K562 (cell line): ENCODE data around the gene MYMX. TPM values are rescaled to one million over a fixed set of nuclear protein-coding genes. Genes with fewer than 3 reads are reported as not detected.

Experiments used
- ARID1B ChIP-seq: fragments of 450-650 bp; IDR thresholded peaks from 2 replicates; pipeline ENCODE4 v1.6.1; 2016; ENCODE audit warnings: antibody characterized with exemption, mild to moderate bottlenecking, inconsistent platforms
- CBFB ChIP-seq: sonication (generic); formaldehyde crosslinking; IDR thresholded peaks from 2 replicates; pipeline ENCODE4 v1.4.0; 2020; ENCODE audit warnings: mild to moderate bottlenecking, missing genetic modification reagents
- GTF2B ChIP-seq: IDR thresholded peaks from 2 replicates; pipeline ENCODE4 v1.6.1; 2011; ENCODE audit not compliant: insufficient read length; ENCODE audit errors: extremely low read depth
- POLR2A ChIP-seq: fragments of 450-650 bp; conservative IDR thresholded peaks from 2 replicates; pipeline ENCODE4 v1.6.1; 2016
- ZBTB1 ChIP-seq: sonication (generic); formaldehyde crosslinking; IDR thresholded peaks from 2 replicates; pipeline ENCODE4 v1.8.1; 2023; ENCODE audit warnings: missing genetic modification reagents, low read depth, mild to moderate bottlenecking, borderline replicate concordance
- polyA plus RNA-seq, 8 experiments: library from polyadenylated mRNA; depleted of rRNA in 4 of 8; stranded (reverse) in 5 of 8; unstranded in 3 of 8; fragments of >200 nt; fragmentation: Nextera tagmentation in 2 of 8; fragmentation: Illumina TruSeq in 1 of 8; extraction: Ambion mirVana in 2 of 8; extraction: Trizol in 1 of 8; gene quantifications; 2 replicates each; pipeline versions ENCODE4 v1.2.1 to v1.2.3, GENCODE V29; 2011 to 2014; ENCODE audit warnings: inconsistent platforms in 1 of 8, missing spikeins in 1 of 8
- total RNA-seq, 7 experiments: library from RNA; depleted of rRNA in 6 of 7; stranded (reverse); fragments of >200 nt in 6 of 7; fragmentation: Illumina TruSeq in 2 of 7; extraction: Trizol in 2 of 7; gene quantifications; 2 replicates each; pipeline versions ENCODE4 v1.2.1 to v1.2.3, GENCODE V29; 2011 to 2021; ENCODE audit warnings: low replicate concordance in 1 of 7
- TF ChIP-seq, protein P1 (sequence below): sonication (generic); formaldehyde crosslinking; IDR thresholded peaks from 2 replicates; pipeline ENCODE4 v1.8.0; 2022; ENCODE audit warnings: missing genetic modification reagents, mild to moderate bottlenecking, moderate library complexity, borderline replicate concordance
- TF ChIP-seq, protein P2 (sequence below): fragments of 450-650 bp; IDR thresholded peaks from 2 replicates; pipeline ENCODE4 v1.7.1; 2018; ENCODE audit warnings: mild to moderate bottlenecking, low read depth; ENCODE audit not compliant: partially characterized antibody
- TF ChIP-seq, protein P3 (sequence below), 2 experiments: fragments of 450-650 bp in 1 of 2; IDR thresholded peaks; 2 replicates each; pipeline ENCODE4 v1.6.1; 2011 to 2017; ENCODE audit warnings: low read depth in 2 of 2, antibody characterized with exemption in 1 of 2, borderline replicate concordance in 1 of 2, low read length in 1 of 2, mild to moderate bottlenecking in 1 of 2, mixed read lengths in 1 of 2; ENCODE audit not compliant: control insufficient read depth in 1 of 2
- TF ChIP-seq, protein P4 (sequence below): IDR thresholded peaks from 2 replicates; pipeline ENCODE4 v1.6.1; 2011; ENCODE audit warnings: borderline replicate concordance, low read depth, mild to moderate bottlenecking, moderate library complexity, low read length; ENCODE audit not compliant: insufficient read depth, poor library complexity, severe bottlenecking
- TF ChIP-seq, protein P5 (sequence below): fragments of 250-450 bp; sonication (Bioruptor Pico); IDR thresholded peaks from 2 replicates; pipeline ENCODE4 v1.8.0; 2022; ENCODE audit warnings: inconsistent platforms, mild to moderate bottlenecking, moderate library complexity, borderline replicate concordance
- TF ChIP-seq, protein P6 (sequence below): fragments of 450-650 bp; IDR thresholded peaks from 2 replicates; pipeline ENCODE4 v1.6.1; 2016; ENCODE audit warnings: borderline replicate concordance

MYMX gene
- total and polyA plus RNA-seq, 9 of the 15 experiments (the other 6 are each of a cell fraction or from before 2014, with no cell fraction given), result 0.12 TPM; not detected in 8

- TF ChIP-seq ZBTB1 (CRISPR knock-in tag) (no peak), GTF2B (no peak), ARID1B (no peak), CBFB (CRISPR knock-in tag) (no peak), POLR2A (peak; percentile 51; the same call in 1 of the 2 replicates)
- TF ChIP-seq, protein P1, sequence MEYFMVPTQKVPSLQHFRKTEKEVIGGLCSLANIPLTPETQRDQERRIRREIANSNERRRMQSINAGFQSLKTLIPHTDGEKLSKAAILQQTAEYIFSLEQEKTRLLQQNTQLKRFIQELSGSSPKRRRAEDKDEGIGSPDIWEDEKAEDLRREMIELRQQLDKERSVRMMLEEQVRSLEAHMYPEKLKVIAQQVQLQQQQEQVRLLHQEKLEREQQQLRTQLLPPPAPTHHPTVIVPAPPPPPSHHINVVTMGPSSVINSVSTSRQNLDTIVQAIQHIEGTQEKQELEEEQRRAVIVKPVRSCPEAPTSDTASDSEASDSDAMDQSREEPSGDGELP (CRISPR knock-in tag), result 0 out of 2 replicates have a peak, but pooled peaks have one; percentile 37
- TF ChIP-seq, protein P2, sequence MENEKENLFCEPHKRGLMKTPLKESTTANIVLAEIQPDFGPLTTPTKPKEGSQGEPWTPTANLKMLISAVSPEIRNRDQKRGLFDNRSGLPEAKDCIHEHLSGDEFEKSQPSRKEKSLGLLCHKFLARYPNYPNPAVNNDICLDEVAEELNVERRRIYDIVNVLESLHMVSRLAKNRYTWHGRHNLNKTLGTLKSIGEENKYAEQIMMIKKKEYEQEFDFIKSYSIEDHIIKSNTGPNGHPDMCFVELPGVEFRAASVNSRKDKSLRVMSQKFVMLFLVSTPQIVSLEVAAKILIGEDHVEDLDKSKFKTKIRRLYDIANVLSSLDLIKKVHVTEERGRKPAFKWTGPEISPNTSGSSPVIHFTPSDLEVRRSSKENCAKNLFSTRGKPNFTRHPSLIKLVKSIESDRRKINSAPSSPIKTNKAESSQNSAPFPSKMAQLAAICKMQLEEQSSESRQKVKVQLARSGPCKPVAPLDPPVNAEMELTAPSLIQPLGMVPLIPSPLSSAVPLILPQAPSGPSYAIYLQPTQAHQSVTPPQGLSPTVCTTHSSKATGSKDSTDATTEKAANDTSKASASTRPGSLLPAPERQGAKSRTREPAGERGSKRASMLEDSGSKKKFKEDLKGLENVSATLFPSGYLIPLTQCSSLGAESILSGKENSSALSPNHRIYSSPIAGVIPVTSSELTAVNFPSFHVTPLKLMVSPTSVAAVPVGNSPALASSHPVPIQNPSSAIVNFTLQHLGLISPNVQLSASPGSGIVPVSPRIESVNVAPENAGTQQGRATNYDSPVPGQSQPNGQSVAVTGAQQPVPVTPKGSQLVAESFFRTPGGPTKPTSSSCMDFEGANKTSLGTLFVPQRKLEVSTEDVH, result no peak
- TF ChIP-seq, protein P3, sequence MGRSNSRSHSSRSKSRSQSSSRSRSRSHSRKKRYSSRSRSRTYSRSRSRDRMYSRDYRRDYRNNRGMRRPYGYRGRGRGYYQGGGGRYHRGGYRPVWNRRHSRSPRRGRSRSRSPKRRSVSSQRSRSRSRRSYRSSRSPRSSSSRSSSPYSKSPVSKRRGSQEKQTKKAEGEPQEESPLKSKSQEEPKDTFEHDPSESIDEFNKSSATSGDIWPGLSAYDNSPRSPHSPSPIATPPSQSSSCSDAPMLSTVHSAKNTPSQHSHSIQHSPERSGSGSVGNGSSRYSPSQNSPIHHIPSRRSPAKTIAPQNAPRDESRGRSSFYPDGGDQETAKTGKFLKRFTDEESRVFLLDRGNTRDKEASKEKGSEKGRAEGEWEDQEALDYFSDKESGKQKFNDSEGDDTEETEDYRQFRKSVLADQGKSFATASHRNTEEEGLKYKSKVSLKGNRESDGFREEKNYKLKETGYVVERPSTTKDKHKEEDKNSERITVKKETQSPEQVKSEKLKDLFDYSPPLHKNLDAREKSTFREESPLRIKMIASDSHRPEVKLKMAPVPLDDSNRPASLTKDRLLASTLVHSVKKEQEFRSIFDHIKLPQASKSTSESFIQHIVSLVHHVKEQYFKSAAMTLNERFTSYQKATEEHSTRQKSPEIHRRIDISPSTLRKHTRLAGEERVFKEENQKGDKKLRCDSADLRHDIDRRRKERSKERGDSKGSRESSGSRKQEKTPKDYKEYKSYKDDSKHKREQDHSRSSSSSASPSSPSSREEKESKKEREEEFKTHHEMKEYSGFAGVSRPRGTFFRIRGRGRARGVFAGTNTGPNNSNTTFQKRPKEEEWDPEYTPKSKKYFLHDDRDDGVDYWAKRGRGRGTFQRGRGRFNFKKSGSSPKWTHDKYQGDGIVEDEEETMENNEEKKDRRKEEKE (IDR thresholded peaks at IDR 0.05; ENCODE audit: borderline replicate concordance in 1 of 2, control insufficient read depth in 1 of 2, low read depth in 2 of 2, low read length in 1 of 2), result peak; percentile 58 to 79; a peak in 2 of 4 replicates
- TF ChIP-seq, protein P4, sequence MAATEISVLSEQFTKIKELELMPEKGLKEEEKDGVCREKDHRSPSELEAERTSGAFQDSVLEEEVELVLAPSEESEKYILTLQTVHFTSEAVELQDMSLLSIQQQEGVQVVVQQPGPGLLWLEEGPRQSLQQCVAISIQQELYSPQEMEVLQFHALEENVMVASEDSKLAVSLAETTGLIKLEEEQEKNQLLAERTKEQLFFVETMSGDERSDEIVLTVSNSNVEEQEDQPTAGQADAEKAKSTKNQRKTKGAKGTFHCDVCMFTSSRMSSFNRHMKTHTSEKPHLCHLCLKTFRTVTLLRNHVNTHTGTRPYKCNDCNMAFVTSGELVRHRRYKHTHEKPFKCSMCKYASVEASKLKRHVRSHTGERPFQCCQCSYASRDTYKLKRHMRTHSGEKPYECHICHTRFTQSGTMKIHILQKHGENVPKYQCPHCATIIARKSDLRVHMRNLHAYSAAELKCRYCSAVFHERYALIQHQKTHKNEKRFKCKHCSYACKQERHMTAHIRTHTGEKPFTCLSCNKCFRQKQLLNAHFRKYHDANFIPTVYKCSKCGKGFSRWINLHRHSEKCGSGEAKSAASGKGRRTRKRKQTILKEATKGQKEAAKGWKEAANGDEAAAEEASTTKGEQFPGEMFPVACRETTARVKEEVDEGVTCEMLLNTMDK, result peak; percentile 72
- TF ChIP-seq, protein P5, sequence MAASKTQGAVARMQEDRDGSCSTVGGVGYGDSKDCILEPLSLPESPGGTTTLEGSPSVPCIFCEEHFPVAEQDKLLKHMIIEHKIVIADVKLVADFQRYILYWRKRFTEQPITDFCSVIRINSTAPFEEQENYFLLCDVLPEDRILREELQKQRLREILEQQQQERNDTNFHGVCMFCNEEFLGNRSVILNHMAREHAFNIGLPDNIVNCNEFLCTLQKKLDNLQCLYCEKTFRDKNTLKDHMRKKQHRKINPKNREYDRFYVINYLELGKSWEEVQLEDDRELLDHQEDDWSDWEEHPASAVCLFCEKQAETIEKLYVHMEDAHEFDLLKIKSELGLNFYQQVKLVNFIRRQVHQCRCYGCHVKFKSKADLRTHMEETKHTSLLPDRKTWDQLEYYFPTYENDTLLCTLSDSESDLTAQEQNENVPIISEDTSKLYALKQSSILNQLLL (CRISPR knock-in tag), result no peak
- TF ChIP-seq, protein P6, sequence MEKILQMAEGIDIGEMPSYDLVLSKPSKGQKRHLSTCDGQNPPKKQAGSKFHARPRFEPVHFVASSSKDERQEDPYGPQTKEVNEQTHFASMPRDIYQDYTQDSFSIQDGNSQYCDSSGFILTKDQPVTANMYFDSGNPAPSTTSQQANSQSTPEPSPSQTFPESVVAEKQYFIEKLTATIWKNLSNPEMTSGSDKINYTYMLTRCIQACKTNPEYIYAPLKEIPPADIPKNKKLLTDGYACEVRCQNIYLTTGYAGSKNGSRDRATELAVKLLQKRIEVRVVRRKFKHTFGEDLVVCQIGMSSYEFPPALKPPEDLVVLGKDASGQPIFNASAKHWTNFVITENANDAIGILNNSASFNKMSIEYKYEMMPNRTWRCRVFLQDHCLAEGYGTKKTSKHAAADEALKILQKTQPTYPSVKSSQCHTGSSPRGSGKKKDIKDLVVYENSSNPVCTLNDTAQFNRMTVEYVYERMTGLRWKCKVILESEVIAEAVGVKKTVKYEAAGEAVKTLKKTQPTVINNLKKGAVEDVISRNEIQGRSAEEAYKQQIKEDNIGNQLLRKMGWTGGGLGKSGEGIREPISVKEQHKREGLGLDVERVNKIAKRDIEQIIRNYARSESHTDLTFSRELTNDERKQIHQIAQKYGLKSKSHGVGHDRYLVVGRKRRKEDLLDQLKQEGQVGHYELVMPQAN, result no peak
Measured at GRCh38 chr6:44253307-44254101, 36.8 kb downstream of the MYMX start (continued).
